Dermis microvascular lymphatic vessel endothelial cell (primary cell): ENCODE data around the gene RPS3. TPM values are rescaled to one million over a fixed set of nuclear protein-coding genes. Genes with fewer than 3 reads are reported as not detected.

Source experiments
- DNase-seq, 2 donors: peaks; one replicate each; pipeline versions ENCODE4 v3.0.0 to v3.0.0-alpha.2; 2010; ENCODE audit warnings: low read depth in 2 of 2
- total RNA-seq: library from RNA; depleted of rRNA; stranded (reverse); fragments of >200 nt; gene quantifications from 2 replicates; pipeline ENCODE4 v1.2.1, GENCODE V29; 2014

RPS3 gene
- total RNA-seq, 1 donor from 2014 or later: 2,725 TPM

- no peak for DNase-seq
Observed at GRCh38 chr11:75434886-75435570, 35.7 kb downstream of the RPS3 start.

GRCh38 chr11:75435571-75435925 lies 36.2 kb downstream of the RPS3 start:
- no peak for DNase-seq

- no peak for DNase-seq
Observed at GRCh38 chr11:75436806-75437205, 37.5 kb downstream of the RPS3 start.

GRCh38 chr11:75437966-75438659 lies 38.8 kb downstream of the RPS3 start:
- DNase-seq: no peak

- no peak for DNase-seq
Observed at GRCh38 chr11:75439026-75439425, 39.7 kb downstream of the RPS3 start.

GRCh38 chr11:75439495-75440120 lies 40.3 kb downstream of the RPS3 start:
- DNase-seq: no peak

- no peak for DNase-seq
Observed at GRCh38 chr11:75440960-75441803, 41.9 kb downstream of the RPS3 start.

- no peak for DNase-seq
Observed at GRCh38 chr11:75441804-75442132, 42.5 kb downstream of the RPS3 start.

- no peak for DNase-seq
Observed at GRCh38 chr11:75442161-75442885, 43.0 kb downstream of the RPS3 start.

- DNase-seq: no peak
Observed at GRCh38 chr11:75443043-75443442, 43.7 kb downstream of the RPS3 start.

- DNase-seq: peak; percentile 37 to 61
Observed at GRCh38 chr11:75445315-75445953, 46.1 kb downstream of the RPS3 start.

- DNase-seq: no peak
Observed at GRCh38 chr11:75447415-75447814, 48.1 kb downstream of the RPS3 start.

- no peak for DNase-seq
Observed at GRCh38 chr11:75449271-75449670, 50.0 kb downstream of the RPS3 start.

- DNase-seq: no peak
Observed at GRCh38 chr11:75449776-75450175, 50.5 kb downstream of the RPS3 start.

GRCh38 chr11:75450236-75450635 lies 50.9 kb downstream of the RPS3 start:
- DNase-seq: no peak

- no peak for DNase-seq
Observed at GRCh38 chr11:75450826-75451821, 51.8 kb downstream of the RPS3 start.

- DNase-seq: no peak
Observed at GRCh38 chr11:75453916-75454655, 54.8 kb downstream of the RPS3 start.

GRCh38 chr11:75454987-75455386 lies 55.7 kb downstream of the RPS3 start:
- DNase-seq: no peak
